HG03097 (cell line): Measurements from ENCODE around the gene NAV3.

Experiments used
- ATAC-seq: cut with Tn5 transposase; IDR thresholded peaks from one replicate; pipeline ENCODE4 v1.9.1; 2021; ENCODE audit not compliant: unreplicated experiment, low FRiP score

NAV3 gene

DNA sequence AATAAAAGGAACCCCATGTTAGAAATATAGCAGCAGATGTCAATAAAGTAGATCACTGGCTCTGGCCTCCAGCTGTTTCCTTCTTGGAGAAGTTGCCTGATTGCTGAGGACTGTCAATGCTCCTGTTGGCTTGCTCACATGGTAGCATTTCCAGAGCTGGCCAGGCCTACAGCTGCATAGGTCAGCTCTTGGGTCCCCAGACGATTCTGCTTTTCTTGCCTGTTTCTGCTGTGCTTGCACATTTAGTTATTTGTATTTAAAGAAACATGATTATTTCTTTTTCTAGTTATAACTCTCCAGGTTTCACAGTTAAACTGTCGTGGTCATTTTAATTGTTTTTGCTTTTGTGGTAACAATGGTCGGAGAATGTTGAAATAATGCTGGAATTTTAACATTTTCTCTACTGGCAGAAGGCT is 7.2 kb downstream of the NAV3 start:
- ATAC-seq, result no peak

DNA sequence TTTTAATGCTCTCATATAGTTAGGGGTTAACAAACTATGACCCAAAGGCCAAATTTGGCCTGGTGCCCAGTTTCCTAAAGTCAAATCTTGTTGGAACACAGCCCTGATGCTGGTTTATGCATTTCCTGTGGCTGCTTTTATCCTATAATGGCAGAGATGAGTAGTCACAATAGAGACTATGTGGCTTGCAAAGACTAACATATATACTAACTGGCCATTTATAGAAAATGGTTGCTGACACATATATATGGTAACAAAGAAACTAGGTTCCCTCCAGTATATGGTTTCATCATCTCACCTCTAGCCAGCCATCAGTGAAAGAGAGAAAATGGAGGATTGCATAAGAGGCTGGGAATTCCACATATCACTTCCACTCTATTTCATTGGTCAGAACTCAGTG is 10.8 kb downstream of the NAV3 start:
- no peak for ATAC-seq

DNA sequence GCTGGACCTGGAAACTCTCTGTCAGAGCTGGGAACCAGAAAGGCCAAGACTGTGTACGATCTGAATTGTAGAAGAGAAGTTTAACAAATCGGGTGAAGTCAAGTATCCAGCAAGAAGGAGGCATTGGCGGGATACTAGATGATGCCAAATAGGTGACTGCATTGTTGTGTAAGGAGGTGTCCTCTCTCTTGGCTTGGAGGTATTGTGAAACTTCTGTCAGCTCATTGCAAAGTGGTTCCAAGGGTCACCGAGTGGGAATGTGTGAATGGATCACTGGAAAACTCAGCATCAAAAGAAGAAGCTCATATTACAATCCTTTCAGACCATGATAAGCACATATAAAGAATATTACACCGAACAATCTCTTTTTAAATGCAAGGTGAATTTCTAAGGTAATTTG is 11.7 kb downstream of the NAV3 start:
- no peak for ATAC-seq

DNA sequence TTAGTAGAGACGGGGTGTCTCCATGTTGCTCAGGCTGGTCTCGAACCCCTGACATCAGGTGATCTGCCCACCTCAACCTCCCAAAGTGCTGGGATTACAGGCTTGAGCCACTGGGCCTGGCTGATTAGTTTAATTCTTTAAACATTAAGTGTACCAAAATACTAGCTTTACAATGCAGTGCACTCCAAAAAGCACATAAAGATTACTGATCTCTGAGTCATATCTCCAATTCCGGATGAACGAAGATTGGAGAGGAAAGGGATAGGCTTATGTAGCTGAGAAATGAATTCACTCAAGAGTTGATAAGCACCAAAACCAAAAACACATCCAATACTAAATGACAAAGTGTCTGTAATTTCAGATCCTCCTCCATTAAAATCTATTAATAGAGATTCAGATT is 15.1 kb downstream of the NAV3 start:
- ATAC-seq, result no peak

DNA sequence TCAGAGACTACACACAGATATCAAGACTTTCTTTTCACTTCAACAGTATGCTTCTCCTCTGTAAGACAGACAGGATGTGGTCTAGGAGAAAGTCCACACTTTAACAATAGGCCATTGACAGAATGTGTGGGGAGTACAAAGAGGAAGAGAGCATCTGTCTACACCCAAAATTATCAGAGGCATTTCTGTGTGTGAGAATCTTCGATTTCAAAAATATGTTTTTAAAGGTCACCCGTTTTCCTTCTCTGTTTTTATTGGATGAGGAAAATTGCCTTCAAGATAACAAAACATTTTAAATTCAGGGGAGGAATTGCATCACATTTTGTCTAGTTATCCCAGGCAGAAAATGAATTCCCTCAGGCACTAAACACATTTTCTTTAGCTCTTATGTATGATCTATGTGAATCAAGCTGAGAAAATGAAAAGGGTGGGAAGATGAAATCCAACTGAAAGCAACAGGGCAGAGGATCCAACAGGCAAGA is 16.4 kb downstream of the NAV3 start:
- peak; percentile 98 for ATAC-seq

DNA sequence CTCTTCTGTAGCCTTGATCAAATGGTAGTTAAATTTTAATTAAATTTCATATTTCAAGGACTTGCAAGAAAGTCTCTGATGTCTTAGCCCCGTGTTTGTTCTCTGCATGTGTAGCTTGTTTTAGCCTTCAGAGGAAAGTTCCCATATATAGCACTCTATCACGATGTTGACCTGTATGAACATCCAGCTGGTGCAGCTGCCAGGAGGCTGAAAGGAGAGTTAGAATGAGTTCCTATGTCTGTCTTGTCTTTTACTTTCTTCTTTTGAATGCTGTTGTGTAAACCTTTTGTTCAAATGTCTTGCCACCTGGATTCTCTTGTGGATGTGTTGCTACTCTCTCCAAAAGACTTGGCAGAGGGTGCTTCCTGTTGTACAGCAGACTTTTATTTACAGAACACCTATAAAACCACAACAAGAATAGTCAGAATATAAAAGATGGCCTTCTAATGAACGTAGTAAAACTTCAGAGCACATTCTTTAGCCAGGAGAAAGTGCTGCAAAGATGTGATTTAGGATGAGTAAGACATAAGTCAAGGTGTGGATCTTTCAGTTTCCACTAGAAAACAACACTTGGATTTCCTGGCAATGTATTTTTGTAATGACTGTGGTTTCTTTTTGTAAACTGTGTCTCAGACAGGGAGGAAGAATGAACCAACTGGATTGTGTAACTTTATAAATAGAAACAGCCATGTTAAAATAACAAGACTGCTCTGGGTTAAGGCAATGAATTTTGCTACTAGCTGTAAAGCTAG is 17.2 kb downstream of the NAV3 start:
- ATAC-seq, result no peak

DNA sequence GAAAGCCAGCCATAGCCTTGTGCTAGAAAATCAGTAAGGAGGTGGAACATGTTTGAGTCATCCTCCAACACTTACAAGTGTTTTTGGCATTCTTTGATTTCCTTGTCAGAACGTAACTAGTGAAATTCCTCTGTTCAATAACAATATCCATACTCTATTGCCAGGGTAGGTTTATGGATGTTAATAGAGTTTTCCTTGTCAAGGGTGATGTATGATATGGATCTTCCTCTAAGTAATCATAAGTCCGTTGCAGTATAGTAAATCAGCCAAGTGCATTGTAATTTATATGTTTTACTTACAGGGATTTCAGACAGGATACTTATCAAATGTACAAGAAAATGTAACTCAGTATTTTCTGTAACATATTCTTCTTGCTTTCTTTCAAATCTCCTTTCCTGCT is 19.4 kb downstream of the NAV3 start:
- no peak for ATAC-seq

DNA sequence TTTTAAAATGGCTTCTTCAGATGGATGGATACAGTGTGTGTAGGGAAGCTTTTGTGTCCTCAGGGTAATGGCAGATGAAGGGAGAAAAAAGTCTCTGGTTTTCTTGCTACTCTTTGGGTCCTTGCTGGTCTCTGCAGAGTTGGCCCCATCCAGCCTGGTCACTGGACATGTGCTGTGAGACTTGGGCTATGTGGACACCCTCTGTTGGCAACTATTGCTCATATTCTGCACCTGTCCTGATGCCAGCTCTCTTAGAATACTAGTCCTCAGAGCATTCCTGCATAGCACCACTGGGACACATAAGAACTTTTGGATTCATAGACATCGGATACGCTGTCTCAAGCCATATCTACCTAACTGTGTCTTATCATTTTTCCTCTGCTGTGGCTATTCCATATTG is 20.0 kb downstream of the NAV3 start:
- no peak for ATAC-seq

DNA sequence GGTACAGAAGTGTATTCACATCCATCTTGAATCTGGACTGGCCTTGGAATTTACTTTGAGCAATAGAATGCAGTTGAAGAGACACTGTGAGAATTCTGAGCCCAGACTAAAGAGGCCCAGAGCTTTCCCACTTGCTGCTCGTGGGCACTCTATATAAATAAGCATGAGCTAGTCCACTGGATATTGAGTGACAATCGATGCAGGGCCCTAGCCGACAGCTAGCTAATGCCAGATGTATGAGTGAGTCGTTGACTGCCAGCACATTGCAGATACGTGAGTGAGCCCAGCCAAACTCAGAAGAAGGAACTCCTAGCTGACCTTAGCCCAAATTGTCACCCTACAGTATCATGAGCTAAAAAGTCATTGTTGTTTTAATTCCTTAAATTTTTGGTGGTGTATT is 24.9 kb downstream of the NAV3 start:
- no peak for ATAC-seq

DNA sequence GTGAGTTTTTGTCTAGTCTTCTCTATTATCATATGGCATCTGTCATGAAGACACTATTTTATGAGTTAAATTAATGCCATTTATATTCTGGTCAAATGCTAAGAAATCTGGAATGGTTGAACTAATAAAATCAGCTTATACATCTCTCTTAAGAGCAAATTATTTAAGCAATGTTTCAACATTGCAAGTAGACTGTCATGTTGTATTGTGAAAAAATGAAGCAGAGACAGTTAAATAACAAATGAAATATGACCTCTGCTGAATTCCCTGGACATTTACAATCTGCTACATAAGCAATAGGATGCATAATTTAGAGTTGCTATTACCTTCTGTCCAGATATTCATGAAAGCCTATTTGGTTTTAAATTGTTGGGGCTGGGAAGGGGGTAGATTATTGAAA is 30.6 kb downstream of the NAV3 start:
- no peak for ATAC-seq

DNA sequence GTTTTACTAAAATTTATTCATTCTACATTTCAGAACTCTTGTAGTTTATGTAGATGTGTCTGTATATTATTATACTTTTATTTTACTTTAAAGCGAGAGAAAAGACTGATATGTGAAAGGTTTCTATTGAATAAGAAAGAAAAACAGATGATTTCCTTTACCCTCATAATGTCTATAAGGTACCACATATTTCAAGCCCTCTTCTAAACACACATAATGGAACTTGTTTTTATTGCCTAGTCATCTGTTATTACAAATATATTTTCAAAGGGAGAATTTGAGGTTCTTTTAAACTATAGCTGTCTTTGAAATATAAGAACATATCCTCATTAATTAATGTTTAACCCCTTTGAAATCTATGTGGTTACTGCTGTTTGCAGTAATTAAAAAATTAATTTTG is 34.5 kb downstream of the NAV3 start:
- ATAC-seq, result no peak

DNA sequence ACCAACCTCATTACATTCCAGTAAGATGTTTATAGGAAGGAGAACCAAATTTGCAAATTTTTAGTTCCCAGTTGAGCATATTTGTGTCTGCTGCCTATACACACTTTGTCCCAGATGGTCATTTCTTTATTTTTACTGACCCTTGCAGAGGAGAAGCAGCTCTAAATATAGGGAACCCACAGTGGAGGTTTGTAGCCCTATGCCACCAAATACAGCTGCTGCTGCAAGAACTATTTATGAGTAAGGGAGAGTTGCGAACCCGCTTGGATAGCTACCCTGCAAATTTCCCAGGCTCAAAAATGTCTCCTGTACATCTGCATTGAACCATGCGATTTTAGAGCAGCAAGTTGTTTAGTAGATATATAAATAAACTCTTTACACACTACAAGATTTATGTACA is 48.2 kb downstream of the NAV3 start:
- ATAC-seq, result no peak

DNA sequence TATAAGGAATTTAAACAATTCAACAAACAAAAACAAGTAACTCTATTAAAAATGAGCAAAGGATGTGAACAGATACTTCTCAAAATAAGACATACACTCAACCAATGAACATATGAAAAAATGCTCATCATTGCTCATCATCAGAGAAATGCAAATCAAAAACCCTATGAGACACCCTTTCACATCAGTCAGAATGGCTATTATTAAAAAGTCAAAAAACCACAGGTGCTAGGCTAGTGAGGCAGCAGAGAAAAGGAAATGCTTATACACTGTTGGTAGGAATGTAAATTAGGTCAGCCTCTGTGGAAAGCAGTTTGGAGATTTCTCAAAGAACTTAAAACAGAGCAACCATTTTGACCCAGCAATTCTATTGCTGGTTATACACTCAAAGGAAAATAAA is 52.0 kb downstream of the NAV3 start:
- no peak for ATAC-seq

DNA sequence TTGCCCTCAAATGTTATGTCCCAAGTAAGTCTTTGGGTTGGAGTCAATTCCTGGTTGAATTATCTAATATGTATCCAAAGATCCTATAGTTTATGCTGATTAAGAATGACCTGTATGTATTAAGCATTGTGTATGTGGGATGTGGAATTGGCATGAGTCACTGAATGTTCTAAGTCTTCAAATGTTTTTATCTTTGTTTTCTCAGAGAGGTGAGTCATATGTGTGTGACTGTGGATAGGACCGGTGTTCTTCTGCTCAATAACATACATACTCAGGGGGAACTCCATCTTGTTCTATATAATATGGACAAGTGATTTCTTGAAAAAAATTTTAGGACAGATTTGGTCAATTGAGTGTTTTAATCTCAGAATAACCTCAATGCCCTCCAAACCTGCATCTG is 57.9 kb downstream of the NAV3 start:
- ATAC-seq, result no peak

DNA sequence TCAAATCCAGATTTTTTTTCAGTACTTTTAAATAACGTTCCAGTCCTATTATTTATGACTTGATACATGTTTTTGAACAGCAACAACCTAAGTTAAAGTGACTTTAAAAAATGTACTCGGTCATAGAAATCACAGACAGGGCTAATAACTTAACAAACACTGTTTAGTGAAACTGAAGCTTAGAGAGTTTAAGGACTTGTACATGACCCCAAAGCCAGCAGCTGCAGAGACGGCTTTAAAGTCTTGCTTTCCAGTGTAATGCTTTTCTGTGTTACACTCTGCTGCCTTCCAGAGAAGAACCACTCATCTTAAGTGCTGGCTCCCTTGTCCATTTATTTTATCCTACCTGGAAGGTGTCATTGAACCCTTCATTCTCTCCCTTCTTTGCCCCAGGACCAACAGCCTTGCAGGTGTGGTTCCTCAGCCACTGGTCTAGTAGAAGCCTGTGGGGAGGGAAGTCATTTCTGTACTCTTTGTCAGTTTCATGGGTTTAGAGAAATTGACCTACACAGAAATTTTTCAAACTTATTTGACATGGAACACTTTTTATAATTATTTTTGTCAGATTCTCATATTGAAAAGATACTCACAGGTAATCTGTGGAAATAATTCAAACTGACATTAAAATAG is 60.9 kb downstream of the NAV3 start:
- ATAC-seq, result no peak

DNA sequence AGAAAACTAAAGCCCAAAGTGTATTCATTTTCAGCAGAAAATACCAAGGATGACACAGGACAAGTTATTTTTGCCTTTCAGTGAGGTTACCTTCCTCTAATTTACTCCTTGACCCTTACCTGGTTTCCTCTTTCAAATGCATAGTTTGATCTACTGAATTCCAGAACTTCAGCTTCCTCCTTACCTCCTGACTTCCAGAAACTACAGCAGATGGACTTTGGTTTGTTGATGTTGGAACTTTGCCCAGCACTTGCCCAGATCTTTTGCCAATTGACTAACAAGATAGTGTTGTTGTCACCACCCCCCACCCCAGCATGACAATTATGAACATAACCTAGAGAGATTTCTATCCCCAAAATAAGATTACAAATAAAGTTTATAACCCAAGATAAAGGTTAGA is 63.2 kb downstream of the NAV3 start:
- no peak for ATAC-seq

DNA sequence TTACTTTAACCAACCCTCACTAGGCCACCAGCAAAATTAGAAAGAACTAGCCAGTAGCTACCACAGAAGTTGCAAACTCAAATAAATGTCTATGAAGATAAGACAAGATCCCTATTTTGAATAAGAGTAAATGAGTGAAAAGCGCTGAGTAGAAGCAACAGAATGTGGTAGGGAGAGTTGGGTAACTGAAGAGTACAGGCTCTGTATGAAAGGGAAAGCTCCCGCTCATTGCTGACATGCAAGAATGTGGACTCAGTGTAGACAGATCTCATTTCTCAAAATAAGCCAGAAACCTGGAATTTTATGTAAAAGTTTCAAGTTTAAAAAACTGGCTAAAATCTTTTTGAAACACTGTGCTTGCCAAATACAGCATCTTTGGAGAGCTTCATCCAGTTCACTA is 63.9 kb downstream of the NAV3 start:
- ATAC-seq, result no peak

DNA sequence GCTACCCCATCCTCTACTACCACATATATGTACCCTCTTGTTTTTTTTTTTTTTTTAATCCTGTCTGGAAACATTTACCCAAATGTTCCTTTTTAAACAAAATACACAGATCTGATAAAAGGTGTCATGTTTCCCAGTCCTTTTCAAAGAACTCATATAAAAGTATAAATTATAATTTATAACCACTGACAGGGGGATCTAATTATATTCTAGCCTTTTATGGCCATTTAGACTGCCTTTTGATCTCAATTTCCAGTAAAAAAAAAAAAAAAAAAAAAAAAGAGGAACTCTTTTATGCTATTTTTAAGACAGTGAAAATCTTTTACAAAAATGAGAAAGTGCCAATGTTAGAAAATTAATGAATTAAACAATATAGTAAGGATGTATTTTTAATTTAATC is 65.0 kb downstream of the NAV3 start:
- ATAC-seq, result no peak

DNA sequence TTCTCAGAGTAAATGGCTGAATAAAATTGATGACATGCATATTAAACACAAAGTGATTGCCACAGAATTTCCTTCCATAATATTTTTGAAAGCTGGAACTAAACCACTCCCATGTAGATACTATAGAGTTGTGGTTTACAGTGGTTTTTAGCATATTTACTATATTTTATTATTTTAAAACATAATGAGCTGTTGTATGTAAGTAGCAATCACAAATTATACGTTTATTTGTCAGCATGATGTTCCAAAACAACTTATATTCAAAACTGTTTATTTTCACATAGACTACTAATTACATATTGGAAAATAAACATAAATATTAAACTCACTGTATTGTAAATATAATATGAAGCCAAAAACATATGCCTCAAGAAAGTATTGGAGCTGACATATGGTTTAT is 77.2 kb downstream of the NAV3 start:
- no peak for ATAC-seq

DNA sequence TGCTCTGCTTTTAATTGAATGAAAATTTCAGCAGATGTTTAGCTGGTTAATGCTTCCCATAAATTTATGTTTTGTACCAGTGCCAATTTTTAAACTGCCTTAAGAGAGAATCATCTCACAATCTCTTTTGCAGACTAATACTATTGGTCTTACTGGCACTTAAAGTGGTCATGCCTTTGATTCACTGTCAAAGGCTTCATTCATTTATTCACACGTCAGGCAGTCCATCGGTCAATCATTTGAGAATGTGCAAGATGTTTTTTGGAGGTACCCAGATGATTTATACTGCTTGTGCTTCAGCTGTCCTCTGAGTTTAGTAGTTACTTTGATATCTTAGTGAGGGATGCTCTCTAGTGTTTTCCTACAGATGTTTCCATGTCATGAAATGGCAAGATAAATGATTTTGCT is 83.4 kb downstream of the NAV3 start:
- no peak for ATAC-seq

DNA sequence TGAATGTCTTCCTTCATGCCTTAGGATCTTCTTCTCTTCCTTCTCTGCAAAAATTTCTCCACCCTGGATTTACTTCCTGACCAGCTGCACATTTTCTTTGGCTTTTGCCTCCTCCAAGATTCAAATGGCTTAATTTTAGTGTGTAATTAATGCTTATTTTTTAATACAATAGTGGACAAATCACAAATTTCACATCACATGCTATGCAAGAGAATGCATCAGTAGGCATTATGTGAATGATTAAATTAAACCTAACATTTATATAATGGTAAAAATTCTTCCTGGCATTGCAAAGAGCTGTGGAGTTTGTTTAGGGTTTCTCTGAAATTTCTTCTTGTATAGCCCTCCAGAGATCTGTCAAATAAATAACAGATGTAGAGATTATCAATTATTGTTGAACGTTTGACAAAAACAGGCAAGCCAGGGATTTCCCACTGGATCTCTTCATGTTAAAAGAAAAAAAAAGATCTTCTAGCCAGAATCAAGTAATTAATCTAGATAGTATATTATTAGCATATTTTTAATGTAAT is 84.4 kb downstream of the NAV3 start:
- ATAC-seq, result no peak

DNA sequence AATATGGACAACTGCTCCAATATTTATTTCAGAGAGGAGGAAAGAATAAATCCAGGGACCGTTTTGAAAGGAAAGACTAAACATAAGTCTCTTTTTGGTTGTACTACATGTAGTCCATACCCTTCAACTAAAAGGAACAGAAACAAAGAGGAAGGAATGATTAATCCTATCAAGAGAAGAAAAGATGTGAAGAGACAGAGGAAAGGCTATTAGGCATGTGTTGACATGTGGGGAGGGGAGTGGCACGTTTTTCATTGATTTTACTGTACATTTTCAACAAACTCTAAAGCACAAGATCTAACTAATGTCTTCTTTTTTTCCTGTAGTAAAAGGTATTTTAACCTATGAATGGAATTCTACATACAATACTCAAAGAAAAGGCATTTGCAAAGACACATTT is 85.6 kb downstream of the NAV3 start:
- ATAC-seq, result no peak
